K562 (cell line): ENCODE data around the gene ZNF319.

ENCODE experiments used
- EZH2 ChIP-seq: IDR thresholded peaks from 2 replicates; pipeline ENCODE4 v1.6.1; 2012; ENCODE audit warnings: low read depth, mild to moderate bottlenecking, inconsistent platforms, low read length, borderline replicate concordance
- FOXA1 ChIP-seq: fragments of 450-650 bp; IDR thresholded peaks from 2 replicates; pipeline ENCODE4 v1.6.1; 2016; ENCODE audit warnings: mild to moderate bottlenecking, borderline replicate concordance
- HDAC6 ChIP-seq: IDR thresholded peaks from 2 replicates; pipeline ENCODE4 v1.6.1; 2012; ENCODE audit warnings: low read depth, mild to moderate bottlenecking, control low read depth, inconsistent platforms, low read length, moderate library complexity
- HNRNPUL1 ChIP-seq: fragments of 200-400 bp; formaldehyde crosslinking; IDR thresholded peaks from 2 replicates; pipeline ENCODE4 v1.6.1; 2017; ENCODE audit warnings: low read length
- KLF16 ChIP-seq: IDR thresholded peaks from 2 replicates; pipeline ENCODE4 v1.6.1; 2016; ENCODE audit warnings: antibody characterized with exemption
- NCOA2 ChIP-seq, 2 experiments: fragments of 450-650 bp; IDR thresholded peaks; 2 replicates each; pipeline ENCODE4 v1.6.1; 2018; ENCODE audit warnings: mild to moderate bottlenecking in 2 of 2, moderate library complexity in 1 of 2; ENCODE audit not compliant: partially characterized antibody in 2 of 2
- RAD51 ChIP-seq: fragments of 450-650 bp; IDR thresholded peaks from 2 replicates; pipeline ENCODE4 v1.7.1; 2016; ENCODE audit warnings: low read depth, mild to moderate bottlenecking, borderline replicate concordance
- ZC3H8 ChIP-seq: fragments of 450-650 bp; IDR thresholded peaks from 2 replicates; pipeline ENCODE4 v1.6.1; 2017
- ZNF232 ChIP-seq: sonication (generic); formaldehyde crosslinking; IDR thresholded peaks from 2 replicates; pipeline ENCODE4 v1.8.0; 2022; ENCODE audit warnings: mild to moderate bottlenecking, missing genetic modification reagents
- ZNF436 ChIP-seq: fragments of 250-450, 450-650 bp; sonication (Bioruptor Pico); formaldehyde crosslinking; IDR thresholded peaks from 2 replicates; pipeline ENCODE4 v1.7.0; 2020; ENCODE audit warnings: mild to moderate bottlenecking
- ZNF444 ChIP-seq: fragments of 250-450 bp; sonication (Bioruptor Pico); IDR thresholded peaks from 2 replicates; pipeline ENCODE4 v1.4.0; 2020; ENCODE audit warnings: mild to moderate bottlenecking, moderate library complexity
- ZZZ3 ChIP-seq: fragments of 450-650 bp; IDR thresholded peaks from 2 replicates; pipeline ENCODE4 v1.6.1; 2016; ENCODE audit warnings: antibody characterized with exemption, mild to moderate bottlenecking, moderate library complexity
- TF ChIP-seq, protein P1 (sequence below), 3 experiments: fragments of 200-800 bp in 1 of 3; fragments of 250-450 bp in 1 of 3; fragments of 450-650 bp in 1 of 3; sonication (Bioruptor Pico) in 1 of 3; sonication (Bioruptor generic) in 1 of 3; formaldehyde crosslinking in 1 of 3; IDR thresholded peaks; 2 replicates each; pipeline versions ENCODE4 v1.6.1 to v1.8.0; 2016 to 2022; ENCODE audit warnings: mild to moderate bottlenecking in 2 of 3, missing genetic modification characterization in 2 of 3, missing compliant biosample characterization in 1 of 3, moderate library complexity in 1 of 3
- TF ChIP-seq, protein P2 (sequence below), 3 experiments: IDR thresholded peaks in 2 of 3; conservative IDR thresholded peaks in 1 of 3; 2 replicates each; pipeline ENCODE4 v1.5.1; 2011 to 2012; ENCODE audit warnings: low read length in 3 of 3, mild to moderate bottlenecking in 3 of 3, control low read depth in 2 of 3, improper control_type of control experiment in 1 of 3, inconsistent platforms in 1 of 3, low read depth in 1 of 3, mixed read lengths in 1 of 3, moderate library complexity in 1 of 3; ENCODE audit not compliant: insufficient read depth in 2 of 3

DNA sequence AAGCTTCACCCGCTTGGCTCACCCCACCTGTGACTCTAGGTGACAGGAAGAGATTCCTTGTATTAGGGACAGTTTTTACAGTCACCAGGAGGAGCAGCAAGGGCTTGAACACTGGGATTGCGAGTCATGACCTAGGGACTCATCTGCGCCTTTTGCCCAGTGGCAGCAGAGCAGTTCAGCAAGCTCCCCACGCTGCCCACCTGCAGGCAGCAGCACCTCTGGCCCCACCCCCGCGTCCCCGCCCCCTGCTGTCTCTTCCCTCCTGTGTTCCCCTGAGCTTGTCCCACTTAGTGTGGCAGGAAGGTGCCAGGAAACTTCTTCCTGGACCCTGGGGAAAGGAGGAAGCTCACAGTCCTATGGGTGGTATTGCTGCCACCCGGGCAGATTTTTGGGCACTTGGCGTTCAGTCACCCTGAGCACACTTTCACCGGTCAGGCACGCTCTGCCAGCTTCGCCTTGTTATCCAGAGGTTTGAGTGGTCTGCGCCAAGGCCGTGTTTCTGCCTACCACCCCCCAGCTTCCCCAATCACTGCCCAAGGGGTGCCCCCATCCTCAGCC is 33.7 kb upstream of the ZNF319 start:
- TF ChIP-seq, protein P1, sequence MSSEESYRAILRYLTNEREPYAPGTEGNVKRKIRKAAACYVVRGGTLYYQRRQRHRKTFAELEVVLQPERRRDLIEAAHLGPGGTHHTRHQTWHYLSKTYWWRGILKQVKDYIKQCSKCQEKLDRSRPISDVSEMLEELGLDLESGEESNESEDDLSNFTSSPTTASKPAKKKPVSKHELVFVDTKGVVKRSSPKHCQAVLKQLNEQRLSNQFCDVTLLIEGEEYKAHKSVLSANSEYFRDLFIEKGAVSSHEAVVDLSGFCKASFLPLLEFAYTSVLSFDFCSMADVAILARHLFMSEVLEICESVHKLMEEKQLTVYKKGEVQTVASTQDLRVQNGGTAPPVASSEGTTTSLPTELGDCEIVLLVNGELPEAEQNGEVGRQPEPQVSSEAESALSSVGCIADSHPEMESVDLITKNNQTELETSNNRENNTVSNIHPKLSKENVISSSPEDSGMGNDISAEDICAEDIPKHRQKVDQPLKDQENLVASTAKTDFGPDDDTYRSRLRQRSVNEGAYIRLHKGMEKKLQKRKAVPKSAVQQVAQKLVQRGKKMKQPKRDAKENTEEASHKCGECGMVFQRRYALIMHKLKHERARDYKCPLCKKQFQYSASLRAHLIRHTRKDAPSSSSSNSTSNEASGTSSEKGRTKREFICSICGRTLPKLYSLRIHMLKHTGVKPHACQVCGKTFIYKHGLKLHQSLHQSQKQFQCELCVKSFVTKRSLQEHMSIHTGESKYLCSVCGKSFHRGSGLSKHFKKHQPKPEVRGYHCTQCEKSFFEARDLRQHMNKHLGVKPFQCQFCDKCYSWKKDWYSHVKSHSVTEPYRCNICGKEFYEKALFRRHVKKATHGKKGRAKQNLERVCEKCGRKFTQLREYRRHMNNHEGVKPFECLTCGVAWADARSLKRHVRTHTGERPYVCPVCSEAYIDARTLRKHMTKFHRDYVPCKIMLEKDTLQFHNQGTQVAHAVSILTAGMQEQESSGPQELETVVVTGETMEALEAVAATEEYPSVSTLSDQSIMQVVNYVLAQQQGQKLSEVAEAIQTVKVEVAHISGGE (CRISPR knock-in tag; IDR thresholded peaks at IDR 0.05) = no peak
- TF ChIP-seq ZZZ3 = no peak
- no peak for TF ChIP-seq ZNF444 (CRISPR knock-in tag)
- TF ChIP-seq HDAC6 = no peak
- TF ChIP-seq ZNF232 (CRISPR knock-in tag) = no peak
- TF ChIP-seq EZH2 = no peak
- no peak for TF ChIP-seq KLF16
- TF ChIP-seq, protein P2, sequence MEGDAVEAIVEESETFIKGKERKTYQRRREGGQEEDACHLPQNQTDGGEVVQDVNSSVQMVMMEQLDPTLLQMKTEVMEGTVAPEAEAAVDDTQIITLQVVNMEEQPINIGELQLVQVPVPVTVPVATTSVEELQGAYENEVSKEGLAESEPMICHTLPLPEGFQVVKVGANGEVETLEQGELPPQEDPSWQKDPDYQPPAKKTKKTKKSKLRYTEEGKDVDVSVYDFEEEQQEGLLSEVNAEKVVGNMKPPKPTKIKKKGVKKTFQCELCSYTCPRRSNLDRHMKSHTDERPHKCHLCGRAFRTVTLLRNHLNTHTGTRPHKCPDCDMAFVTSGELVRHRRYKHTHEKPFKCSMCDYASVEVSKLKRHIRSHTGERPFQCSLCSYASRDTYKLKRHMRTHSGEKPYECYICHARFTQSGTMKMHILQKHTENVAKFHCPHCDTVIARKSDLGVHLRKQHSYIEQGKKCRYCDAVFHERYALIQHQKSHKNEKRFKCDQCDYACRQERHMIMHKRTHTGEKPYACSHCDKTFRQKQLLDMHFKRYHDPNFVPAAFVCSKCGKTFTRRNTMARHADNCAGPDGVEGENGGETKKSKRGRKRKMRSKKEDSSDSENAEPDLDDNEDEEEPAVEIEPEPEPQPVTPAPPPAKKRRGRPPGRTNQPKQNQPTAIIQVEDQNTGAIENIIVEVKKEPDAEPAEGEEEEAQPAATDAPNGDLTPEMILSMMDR (IDR thresholded peaks at IDR 0.05 in 2 of 3, conservative IDR thresholded peaks at IDR 0.05 in 1 of 3; ENCODE audit: insufficient read depth in 2 of 3, low read depth in 1 of 3, low read length in 3 of 3) = no peak
- no peak for TF ChIP-seq ZNF436
- no peak for TF ChIP-seq ZC3H8
- no peak for TF ChIP-seq NCOA2 (IDR thresholded peaks at IDR 0.05; ENCODE audit: partially characterized antibody in 2 of 2)
- no peak for TF ChIP-seq FOXA1
- TF ChIP-seq RAD51 = no peak
- TF ChIP-seq HNRNPUL1 = no peak
